GM12872 (cell line): ENCODE results near the gene GNL3.
A peak's percentile ranks its signal among the peaks of the same experiment; 100 is the strongest.

ENCODE experiments used
- TF ChIP-seq, protein P1 (sequence below): IDR thresholded peaks from 3 replicates; pipeline ENCODE4 v1.5.1; 2011; ENCODE audit warnings: low read depth, mild to moderate bottlenecking, low read length, moderate library complexity; ENCODE audit not compliant: insufficient read depth

GNL3 gene

DNA sequence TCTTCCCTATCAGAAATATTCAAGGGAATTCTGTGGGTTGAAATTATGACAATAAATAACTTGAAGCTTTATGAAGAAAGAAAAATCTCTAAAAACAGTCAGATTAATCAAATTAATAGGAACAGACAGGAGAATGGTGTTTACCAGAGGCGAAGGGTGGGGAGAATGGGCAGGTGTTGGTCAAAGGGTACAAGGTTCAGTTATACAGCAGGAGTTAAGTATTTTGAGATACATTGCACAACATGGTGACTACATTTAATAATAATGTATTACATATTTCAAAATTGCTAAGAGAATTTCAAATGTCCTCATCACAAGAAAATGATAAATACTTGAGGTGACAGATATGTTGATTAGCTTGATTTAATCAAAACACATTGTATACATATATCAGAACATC, 38.7 kb downstream of the GNL3 start:
- TF ChIP-seq, protein P1, sequence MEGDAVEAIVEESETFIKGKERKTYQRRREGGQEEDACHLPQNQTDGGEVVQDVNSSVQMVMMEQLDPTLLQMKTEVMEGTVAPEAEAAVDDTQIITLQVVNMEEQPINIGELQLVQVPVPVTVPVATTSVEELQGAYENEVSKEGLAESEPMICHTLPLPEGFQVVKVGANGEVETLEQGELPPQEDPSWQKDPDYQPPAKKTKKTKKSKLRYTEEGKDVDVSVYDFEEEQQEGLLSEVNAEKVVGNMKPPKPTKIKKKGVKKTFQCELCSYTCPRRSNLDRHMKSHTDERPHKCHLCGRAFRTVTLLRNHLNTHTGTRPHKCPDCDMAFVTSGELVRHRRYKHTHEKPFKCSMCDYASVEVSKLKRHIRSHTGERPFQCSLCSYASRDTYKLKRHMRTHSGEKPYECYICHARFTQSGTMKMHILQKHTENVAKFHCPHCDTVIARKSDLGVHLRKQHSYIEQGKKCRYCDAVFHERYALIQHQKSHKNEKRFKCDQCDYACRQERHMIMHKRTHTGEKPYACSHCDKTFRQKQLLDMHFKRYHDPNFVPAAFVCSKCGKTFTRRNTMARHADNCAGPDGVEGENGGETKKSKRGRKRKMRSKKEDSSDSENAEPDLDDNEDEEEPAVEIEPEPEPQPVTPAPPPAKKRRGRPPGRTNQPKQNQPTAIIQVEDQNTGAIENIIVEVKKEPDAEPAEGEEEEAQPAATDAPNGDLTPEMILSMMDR, result no peak

- TF ChIP-seq, protein P1, result no peak
Measured at GRCh38 chr3:52730681-52731080, 44.8 kb downstream of the GNL3 start.

DNA sequence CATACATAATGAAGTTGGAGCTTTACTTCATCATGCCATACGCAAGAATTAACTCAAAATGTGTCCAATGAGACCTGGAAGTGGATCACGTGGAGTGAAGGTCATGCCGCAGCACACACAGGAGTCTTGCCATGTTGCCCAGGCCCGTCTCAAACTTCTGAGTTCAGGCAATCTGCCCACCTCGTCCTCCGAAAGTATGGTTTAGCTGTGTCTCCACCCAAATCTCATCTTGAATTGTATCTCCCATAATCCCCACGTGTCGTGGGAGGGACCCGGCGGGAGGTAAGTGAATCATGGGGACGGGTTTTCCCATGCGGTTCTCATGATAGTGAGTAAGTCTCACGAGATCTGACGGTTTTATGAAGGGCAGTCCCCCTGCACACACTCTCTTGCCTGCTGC, 45.8 kb downstream of the GNL3 start:
- TF ChIP-seq, protein P1, result no peak

- TF ChIP-seq, protein P1, result no peak
Measured at GRCh38 chr3:52733256-52733891, 47.5 kb downstream of the GNL3 start.

- TF ChIP-seq, protein P1, result no peak
Measured at GRCh38 chr3:52739730-52740129, 53.9 kb downstream of the GNL3 start.

GRCh38 chr3:52742418-52743041, 56.7 kb downstream of the GNL3 start:
- TF ChIP-seq, protein P1, result peak; percentile 55

DNA sequence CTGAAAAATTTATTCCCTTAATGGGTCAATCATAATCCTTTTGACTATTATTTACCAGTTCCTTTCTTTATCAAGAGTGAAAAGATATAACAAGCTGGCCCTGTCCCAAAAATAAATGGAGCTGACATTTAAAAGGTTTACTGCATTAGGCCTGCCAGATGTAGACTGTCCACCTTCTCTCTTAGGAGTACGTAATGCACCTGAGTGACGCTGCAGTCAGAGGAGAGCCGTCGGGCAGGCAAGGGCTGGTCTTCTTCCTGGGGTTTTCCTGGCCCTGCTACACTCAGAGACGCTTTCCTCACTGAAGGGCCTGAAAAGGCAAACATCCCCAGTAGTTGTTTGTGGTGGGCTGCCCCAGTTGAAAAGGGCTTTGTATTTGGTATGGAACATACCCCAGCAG, 57.3 kb downstream of the GNL3 start:
- TF ChIP-seq, protein P1, result no peak

GRCh38 chr3:52743721-52744120, 57.9 kb downstream of the GNL3 start:
- TF ChIP-seq, protein P1, result no peak
